Retinal pigment epithelial cell (primary cell): ENCODE results near the gene DICER1.

Experiments
- DNase-seq: peaks from one replicate; pipeline ENCODE4 v3.0.0-alpha.2; 2010; ENCODE audit warnings: low read depth
- H3K4me3 ChIP-seq: 2 replicates; pipeline ENCODE4 v1.5.1; 2011; ENCODE audit warnings: mild to moderate bottlenecking, low read length, control low read depth, moderate library complexity
- TF ChIP-seq, protein P1 (sequence below): conservative IDR thresholded peaks from 2 replicates; pipeline ENCODE4 v1.5.1; 2011; ENCODE audit warnings: low read depth, low read length, control low read depth, inconsistent platforms

Gene DICER1

GRCh38 chr14:95173518-95173917, 16.2 kb upstream of the DICER1 start:
- no peak for DNase-seq
- TF ChIP-seq, protein P1, sequence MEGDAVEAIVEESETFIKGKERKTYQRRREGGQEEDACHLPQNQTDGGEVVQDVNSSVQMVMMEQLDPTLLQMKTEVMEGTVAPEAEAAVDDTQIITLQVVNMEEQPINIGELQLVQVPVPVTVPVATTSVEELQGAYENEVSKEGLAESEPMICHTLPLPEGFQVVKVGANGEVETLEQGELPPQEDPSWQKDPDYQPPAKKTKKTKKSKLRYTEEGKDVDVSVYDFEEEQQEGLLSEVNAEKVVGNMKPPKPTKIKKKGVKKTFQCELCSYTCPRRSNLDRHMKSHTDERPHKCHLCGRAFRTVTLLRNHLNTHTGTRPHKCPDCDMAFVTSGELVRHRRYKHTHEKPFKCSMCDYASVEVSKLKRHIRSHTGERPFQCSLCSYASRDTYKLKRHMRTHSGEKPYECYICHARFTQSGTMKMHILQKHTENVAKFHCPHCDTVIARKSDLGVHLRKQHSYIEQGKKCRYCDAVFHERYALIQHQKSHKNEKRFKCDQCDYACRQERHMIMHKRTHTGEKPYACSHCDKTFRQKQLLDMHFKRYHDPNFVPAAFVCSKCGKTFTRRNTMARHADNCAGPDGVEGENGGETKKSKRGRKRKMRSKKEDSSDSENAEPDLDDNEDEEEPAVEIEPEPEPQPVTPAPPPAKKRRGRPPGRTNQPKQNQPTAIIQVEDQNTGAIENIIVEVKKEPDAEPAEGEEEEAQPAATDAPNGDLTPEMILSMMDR: no peak
- H3K4me3 ChIP-seq: no peak overlapping the region

DNA sequence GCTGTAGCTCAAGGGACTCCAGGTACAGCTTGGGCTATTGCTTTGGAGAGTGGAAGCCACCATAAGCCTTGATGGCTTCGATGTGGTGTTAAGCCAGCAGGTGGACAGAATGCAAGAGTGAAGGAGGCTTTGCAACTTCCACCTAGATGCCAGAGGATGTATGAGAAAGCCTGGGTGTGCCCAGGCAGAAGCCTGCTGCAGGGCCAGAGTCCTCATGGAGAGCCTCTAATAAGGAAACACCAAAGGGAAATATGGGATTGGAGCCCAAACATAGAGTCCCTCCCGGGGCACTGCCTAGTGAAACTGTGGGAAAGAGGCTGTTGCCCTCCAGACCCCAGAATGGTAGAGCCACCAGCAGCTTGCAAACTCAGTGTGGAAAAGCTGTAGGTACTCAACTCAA, 9.8 kb upstream of the DICER1 start:
- TF ChIP-seq, protein P1: no peak
- DNase-seq: no peak
- no peak overlapping the region for H3K4me3 ChIP-seq

DNA sequence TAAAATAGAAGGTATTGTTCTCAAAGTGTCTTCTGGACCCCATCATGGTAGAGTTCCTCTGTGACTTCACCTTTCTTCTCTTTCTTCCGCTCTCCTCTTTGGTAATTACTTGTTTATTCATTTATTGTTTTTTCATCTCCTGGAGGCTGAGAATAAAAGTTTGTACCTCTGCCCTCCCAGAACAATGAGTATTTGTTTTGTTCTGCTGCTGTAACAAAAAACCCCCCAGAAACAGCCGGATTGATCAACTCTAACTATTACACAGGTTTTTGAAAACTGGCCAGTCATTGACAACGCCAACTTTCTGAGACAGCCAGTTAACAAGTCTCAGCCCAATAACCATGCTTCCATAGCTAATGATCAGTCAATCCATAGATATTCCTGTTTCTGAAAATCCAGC, 8.2 kb upstream of the DICER1 start:
- TF ChIP-seq, protein P1: no peak

GRCh38 chr14:95164506-95164905, 7.2 kb upstream of the DICER1 start:
- H3K4me3 ChIP-seq: no peak overlapping the region
- TF ChIP-seq, protein P1: no peak
- no peak for DNase-seq

More for the DNA sequence above, 8.2 kb upstream of the DICER1 start:
- H3K4me3 ChIP-seq: no peak overlapping the region
- DNase-seq: no peak

DNA sequence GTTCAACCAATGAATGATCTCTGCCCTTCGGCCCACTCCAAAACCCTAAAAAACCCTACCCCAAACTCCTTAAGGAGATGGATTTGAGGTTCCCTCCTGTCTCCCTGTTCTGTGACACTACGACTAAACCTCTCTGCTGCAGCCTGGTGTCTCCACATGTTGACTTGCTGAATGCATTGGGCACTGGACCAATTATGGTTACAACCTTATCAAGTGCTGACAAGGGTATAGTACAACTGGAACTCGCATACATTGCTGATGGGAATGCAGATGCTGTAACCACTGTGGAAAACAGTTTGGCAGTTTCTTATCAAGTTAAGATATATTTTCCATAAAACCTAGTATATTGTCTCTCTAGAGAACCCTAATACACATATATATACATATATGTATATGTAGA, 6.3 kb upstream of the DICER1 start:
- TF ChIP-seq, protein P1: no peak
- no peak overlapping the region for H3K4me3 ChIP-seq
- DNase-seq: no peak

DNA sequence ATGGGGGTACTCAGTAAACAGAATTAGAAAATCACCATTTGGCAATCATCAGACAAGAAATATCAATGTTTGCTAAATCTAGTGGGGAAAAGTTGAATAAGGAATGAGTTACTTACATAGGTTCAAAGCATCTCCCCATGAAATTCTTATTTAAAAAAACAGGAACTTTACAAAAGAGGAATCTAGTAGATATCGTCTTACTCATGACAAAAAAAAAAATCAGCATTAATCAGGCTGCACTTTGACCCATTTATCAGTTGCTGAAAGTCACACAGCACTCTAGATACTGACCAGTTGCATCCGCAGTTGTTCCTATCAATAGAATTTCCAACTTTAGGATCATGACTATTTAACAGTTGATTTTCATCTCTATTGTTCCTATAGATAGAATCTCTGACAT, 5.8 kb upstream of the DICER1 start:
- TF ChIP-seq, protein P1: no peak
- H3K4me3 ChIP-seq: no peak overlapping the region
- no peak for DNase-seq

DNA sequence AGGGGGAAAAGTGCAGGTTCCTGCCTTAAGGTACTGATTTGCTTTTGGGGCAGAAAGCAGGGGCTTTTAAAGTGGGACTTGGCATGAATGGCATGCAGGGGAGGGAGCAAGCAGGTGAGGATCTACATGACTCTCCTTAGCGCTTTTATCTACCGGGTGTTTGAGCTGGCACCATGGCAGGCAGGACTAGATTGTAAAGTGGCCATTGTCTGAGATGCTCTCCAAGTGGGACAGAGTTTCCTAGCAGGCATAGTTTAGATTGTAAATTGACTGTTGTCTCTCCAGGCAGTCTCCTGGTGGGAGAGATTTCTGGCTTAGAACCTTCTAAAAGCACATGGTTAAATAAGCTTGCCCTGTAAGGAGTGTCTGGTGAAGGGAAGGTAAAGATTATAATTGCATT, 5.3 kb upstream of the DICER1 start:
- H3K4me3 ChIP-seq: no peak overlapping the region
- TF ChIP-seq, protein P1: no peak
- no peak for DNase-seq
